Measurements from ENCODE around the gene E4F1.

- TF ChIP-seq, protein P1, sequence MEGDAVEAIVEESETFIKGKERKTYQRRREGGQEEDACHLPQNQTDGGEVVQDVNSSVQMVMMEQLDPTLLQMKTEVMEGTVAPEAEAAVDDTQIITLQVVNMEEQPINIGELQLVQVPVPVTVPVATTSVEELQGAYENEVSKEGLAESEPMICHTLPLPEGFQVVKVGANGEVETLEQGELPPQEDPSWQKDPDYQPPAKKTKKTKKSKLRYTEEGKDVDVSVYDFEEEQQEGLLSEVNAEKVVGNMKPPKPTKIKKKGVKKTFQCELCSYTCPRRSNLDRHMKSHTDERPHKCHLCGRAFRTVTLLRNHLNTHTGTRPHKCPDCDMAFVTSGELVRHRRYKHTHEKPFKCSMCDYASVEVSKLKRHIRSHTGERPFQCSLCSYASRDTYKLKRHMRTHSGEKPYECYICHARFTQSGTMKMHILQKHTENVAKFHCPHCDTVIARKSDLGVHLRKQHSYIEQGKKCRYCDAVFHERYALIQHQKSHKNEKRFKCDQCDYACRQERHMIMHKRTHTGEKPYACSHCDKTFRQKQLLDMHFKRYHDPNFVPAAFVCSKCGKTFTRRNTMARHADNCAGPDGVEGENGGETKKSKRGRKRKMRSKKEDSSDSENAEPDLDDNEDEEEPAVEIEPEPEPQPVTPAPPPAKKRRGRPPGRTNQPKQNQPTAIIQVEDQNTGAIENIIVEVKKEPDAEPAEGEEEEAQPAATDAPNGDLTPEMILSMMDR (IDR thresholded peaks at IDR 0.05): no peak
- no peak for TF ChIP-seq POLR2A (IDR thresholded peaks at IDR 0.05)
These were observed 8.7 kb upstream of the E4F1 start, which contains the start of gene PGP for GRCh38 chr16:2214719-2214968.
